ACHN (cell line): ENCODE measurements around the gene SYCP2.
A peak's percentile ranks its signal among the peaks of the same experiment; 100 is the strongest.
"Not testable (repeated sequence)": the region's sequence is repeated elsewhere in the genome, so short reads cannot be mapped to it uniquely, and the experiment has no call there.

Source experiments
- DNase-seq: peaks from one replicate; pipeline ENCODE4 v3.0.0-alpha.2; 2015
- in situ Hi-C: cut with HindIII; loops from 2 replicates; pipeline ENCODE4 v1.10.0; 2017; ENCODE audit warnings: low sequenced_read_pairs, low pct_ligation_motif_present, low pct_unique_long_range_greater_than_20kb

SYCP2 gene

GRCh38 chr20:59857966-59858365 is 75.5 kb downstream of the SYCP2 start:
- in situ Hi-C loops: no loop called here
- no peak for DNase-seq

DNA sequence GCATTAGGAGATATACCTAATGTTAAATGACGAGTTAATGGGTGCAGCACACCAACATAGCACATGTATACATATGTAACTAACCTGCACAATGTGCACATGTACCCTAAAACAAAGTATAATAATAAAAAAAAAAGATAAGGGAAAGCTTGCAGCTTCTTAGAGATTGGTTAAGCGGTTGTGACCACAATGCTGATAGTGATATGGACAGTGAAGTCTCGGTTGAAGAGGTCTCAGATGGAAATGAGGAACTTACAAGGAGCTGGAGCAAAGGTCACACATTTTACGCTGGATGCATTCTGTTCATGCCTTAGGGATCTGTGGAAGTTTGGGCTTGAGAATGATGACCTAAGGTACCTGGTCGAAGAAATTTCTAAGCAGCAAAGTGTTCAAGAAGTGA is 76.5 kb downstream of the SYCP2 start:
- in situ Hi-C loops, DNase-seq: not testable (repeated sequence)

- in situ Hi-C loops: not testable (repeated sequence)
Observed at GRCh38 chr20:59856526-59856925, 76.9 kb downstream of the SYCP2 start.

DNA sequence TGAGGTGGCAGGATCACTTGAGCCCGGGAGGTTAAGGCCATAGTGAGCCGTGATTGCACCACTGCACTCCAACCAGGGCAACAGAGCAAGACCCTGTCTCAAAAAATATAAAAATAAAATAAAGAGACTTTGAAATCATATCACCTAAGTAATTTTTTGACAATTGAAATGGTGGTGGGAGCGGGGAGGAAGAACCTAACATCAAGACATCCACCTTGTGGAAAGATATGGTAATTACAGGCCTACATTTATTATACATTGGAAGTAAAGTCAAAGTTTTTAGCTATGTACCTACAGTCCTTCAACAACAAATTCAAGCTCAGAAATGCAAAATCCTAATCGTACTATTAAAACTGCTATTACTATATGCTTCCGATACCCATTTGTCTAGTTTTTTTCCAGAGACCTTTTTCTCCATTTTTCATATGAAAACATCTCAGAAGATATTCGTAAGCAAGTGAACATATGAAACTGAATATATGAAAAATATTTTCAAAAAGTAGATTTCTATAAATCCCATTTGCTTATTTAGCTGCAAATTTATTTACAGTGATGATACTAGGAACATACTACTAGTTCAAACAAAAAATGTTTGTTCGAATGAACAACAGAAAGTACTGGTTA is 83.3 kb downstream of the SYCP2 start:
- in situ Hi-C loops: no loop called here
- DNase-seq: peak; percentile 49

More at GRCh38 chr20:59856526-59856925, 76.9 kb downstream of the SYCP2 start:
- DNase-seq: not testable (repeated sequence)

DNA sequence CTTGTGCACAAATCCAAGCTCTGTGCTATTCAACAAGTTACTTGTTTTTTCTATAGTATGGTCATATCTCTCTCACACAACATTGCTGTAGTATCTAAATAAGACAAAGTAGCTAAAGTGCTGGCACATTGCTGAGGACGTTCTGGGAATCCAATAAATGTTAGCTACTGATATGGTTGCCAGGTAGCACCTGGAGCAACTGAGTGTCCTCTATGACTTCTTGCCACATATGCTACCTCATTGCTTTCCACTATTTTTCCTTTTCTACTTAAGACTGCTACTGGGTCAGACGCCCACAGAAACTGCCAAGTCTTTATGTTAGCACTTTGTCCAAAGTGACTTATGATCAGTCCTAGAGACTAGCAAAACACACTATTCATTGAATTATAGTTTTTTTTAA is 85.3 kb downstream of the SYCP2 start:
- in situ Hi-C loops: no loop called here

DNA sequence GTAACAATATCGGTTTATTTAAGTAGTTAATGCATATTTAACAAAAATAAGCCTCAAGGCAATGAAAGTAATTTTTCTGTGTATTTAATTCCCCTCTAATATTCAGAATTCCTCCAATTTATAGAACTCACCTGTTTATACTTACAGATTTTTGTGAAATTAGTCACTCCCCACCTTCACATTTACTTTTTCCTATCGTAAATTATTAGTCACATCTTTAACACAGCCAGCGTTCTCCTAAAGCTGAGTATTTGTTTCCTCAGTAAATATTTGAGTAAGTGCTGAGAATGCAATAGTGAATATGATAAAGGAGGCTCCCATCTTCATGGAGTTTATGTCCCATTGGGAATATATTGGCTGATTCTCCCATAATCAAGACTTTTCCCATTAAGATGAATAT is 88.0 kb downstream of the SYCP2 start:
- DNase-seq: no peak
- in situ Hi-C loops: no loop called here

More for the DNA sequence above, 85.3 kb downstream of the SYCP2 start:
- no peak for DNase-seq

DNA sequence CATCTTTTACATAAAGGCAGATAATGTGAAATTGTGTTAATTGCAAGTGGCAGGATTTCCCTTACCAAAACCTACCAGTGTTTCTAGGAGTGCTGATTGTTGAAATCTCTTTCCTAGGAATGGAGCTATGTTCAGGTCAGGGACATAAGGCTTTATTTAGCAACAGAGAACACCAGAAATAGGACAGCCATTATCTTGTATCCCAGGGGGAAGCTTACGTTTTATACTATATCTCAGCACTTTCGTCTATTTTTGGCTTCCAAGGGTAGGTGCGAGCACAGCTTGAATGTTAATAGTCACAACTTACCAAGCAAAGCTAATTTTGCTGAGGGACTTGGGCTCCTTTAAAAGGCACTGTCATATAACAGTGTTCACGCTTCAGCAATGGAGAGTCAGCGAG is 94.0 kb downstream of the SYCP2 start:
- DNase-seq: no peak
- in situ Hi-C loops: no loop called here

DNA sequence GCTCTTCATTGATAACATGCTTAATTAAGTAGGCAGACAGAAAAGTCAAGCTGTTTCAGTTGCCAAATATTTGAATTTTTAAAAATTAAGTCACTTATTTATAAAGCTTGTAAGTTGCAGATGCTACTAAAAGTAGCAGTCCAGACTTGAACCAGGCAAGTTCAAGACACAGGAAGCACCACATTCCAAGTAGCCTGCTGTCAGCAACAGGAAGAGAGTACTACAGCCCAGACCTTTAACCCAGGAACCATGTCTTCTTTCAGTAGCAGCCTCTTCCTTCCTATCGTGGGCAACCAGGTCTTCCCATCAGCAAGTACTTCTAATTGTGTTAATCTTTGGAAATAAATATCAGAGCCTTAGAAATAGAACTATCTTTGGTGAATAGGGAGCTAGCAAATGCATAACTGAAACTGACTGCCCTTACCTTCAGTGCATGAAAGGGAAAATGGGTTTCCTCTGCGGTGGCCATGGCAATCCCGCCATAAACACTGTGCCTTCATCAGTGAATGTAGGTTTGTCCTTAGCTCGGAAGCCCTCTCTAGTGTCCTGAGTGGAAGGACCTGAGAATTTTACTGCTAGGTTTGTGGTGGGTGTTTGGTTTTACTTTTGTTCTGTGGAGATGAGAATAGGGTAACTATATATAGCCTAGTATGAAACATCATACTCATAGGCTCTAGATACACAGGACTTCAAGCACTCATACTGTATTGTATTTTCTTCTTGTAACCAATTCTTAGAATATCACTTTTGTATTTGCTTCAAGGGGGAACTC is 95.6 kb downstream of the SYCP2 start:
- DNase-seq: no peak
- in situ Hi-C loops: no loop called here

- DNase-seq: no peak
- in situ Hi-C loops: no loop called here
Observed at GRCh38 chr20:59836767-59837166, 96.7 kb downstream of the SYCP2 start.

GRCh38 chr20:59835448-59836395 is 97.7 kb downstream of the SYCP2 start:
- no peak for DNase-seq
- in situ Hi-C loops: no loop called here

DNA sequence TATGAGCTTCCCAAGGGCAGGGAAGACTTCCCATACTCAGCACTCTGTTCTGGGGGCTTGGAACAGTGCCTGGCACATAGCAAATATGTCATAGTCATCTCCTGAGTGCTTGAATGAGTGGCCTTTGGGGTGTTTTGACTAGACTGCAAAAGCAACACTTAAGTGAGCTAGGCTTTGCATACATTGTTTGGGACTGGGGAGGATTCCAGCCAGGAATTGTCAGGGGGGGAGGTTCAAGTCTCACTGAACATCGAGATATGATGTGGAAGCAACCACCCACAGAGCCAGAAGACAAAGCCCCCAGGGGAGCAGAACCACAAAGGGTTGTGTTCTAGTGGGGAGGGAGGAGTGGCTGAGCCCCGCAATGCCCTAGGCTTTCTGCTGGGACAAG is 98.4 kb downstream of the SYCP2 start:
- in situ Hi-C loops: no loop called here
- DNase-seq: no peak

DNA sequence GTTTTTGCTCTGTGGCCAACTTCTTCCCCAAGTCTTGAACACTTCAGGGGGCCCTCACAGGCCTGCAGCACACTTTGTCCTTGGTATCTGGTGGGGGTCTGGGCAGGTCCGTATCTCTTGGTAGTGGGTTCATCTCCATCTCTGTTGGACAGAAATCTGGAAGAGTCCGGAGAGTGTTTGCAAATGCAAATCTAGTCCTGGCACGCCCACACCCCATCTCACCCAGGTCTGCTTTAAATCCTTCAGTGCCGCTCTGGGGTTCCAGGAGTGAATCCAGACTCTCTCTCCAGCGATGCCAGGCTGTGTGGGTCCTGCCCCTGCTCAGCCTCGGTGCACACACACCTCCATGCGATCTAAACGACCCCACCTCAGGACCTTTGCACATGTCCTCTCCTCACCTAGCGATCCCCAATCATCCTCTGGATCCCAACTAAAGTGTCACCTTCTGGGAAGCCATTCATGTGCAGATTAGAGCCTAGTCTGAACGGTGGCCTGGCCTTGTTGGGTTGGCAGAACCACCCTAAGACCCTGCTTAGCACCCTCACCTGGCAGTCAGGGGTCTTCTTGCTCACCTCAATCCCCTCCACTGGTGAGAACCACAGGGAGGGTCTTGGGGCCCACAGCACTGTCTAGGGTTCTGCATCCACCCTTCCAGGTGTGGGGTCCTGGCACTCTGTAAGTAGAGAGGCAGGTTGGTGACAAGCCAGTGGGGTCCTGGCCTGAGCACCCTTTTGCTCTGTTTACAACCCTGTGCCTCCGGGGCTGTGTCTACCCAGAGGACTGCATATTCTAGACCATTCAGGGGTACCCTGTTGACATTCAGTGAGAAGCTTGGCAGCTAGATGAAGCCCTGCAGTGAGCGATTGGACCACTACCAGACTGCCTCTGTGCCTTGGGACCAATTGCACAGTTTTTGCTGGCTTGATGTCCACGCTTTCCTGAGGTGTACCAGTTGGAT is 100.8 kb downstream of the SYCP2 start:
- in situ Hi-C loops: no loop called here
- no peak for DNase-seq

- in situ Hi-C loops: no loop called here
- DNase-seq: no peak
Observed at GRCh38 chr20:59831916-59832270, 101.5 kb downstream of the SYCP2 start.

DNA sequence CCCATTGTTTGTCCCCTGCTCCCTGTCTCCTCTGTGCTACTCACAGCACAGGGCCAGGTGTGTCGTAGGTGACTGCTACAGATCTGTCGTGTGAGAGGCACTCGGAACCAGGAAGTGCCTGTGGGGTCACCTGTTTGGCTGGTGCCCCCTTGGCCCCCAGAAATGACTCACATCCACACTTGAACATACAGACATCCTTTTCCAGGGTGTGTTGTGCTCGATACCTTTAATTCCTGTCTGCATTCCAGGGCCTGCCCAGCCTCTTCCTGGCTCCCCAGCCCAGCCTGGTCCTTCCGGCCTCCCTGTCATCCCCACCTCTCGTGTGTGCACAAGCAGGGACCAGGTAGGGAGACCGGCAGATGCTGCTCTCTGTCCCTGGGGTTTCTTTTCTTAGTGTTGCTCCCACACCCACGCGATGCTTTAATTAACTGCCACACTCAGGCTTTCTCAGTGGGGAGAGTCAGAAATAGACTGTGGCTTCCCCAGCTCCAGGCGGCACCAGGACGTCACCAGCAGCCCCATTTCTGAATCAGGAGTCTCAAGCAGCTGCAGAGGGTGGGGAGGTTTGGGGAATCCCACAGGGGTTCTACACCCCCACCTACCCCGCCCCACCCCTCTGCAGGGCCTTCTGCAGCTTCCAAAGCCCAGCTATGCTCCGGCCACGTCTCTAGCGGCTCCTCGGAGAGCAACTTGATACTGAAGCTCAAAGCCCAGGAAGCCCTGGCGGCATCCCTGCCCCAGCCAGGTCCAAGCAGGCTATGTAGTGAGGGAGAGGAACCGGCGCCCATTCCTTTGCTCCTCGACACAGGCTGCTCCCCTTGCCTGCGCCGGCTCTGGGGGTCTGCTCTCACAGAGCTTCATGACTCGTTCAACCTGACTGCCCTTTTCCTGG is 102.2 kb downstream of the SYCP2 start:
- no peak for DNase-seq
- in situ Hi-C loops: no loop called here

- in situ Hi-C loops: no loop called here
Observed at GRCh38 chr20:59830665-59831023, 102.8 kb downstream of the SYCP2 start.

GRCh38 chr20:59829786-59830664 is 103.4 kb downstream of the SYCP2 start:
- DNase-seq: no peak
- in situ Hi-C loops: no loop called here

More at GRCh38 chr20:59830665-59831023, 102.8 kb downstream of the SYCP2 start:
- no peak for DNase-seq
